Peyer's patch (tissue), 4 donors: Measurements from ENCODE around the gene TFF2.
A peak's percentile ranks its signal among the peaks of the same experiment; 100 is the strongest.

Experiments
- CTCF ChIP-seq, 6 experiments: fragments of 450-650 bp in 4 of 6; fragments of 200-600 bp in 2 of 6; sonication (generic) in 1 of 6; IDR thresholded peaks; one replicate each; pipeline ENCODE4 v1.5.1; 2017 to 2019; ENCODE audit warnings: antibody characterized with exemption in 6 of 6, mild to moderate bottlenecking in 3 of 6, moderate library complexity in 1 of 6
- POLR2A ChIP-seq, 2 donors: fragments of 450-650 bp; IDR thresholded peaks; one replicate each; pipeline ENCODE4 v1.5.1; 2017; ENCODE audit warnings: antibody characterized with exemption in 2 of 2, mild to moderate bottlenecking in 2 of 2, moderate library complexity in 2 of 2

GRCh38 chr21:42316891-42317290, 33.9 kb downstream of the TFF2 start:
- TF ChIP-seq POLR2A (IDR thresholded peaks at IDR 0.05) (peak; percentile 77 to 88), CTCF (IDR thresholded peaks at IDR 0.05) (peak in 3 of 6 experiments; percentile 43 to 57 (median 53))
